ENCODE data around the gene KDELR3.

The KDELR3 gene

GRCh38 chr22:38422611-38423511, 45.0 kb upstream of the KDELR3 start:
- TF ChIP-seq SIN3A (IDR thresholded peaks at IDR 0.05; ENCODE audit: borderline replicate concordance, insufficient read depth, low read length) (no peak), FOXP2 (optimal IDR thresholded peaks at IDR 0.05; ENCODE audit: borderline replicate concordance, extremely low read depth, extremely low read length, insufficient read depth) (no peak), POLR2AphosphoS5 (IDR thresholded peaks at IDR 0.05; ENCODE audit: low read depth, low read length) (no peak), TAF1 (IDR thresholded peaks at IDR 0.05; ENCODE audit: borderline replicate concordance, insufficient read depth, low read length) (no peak)
- TF ChIP-seq, protein P1, sequence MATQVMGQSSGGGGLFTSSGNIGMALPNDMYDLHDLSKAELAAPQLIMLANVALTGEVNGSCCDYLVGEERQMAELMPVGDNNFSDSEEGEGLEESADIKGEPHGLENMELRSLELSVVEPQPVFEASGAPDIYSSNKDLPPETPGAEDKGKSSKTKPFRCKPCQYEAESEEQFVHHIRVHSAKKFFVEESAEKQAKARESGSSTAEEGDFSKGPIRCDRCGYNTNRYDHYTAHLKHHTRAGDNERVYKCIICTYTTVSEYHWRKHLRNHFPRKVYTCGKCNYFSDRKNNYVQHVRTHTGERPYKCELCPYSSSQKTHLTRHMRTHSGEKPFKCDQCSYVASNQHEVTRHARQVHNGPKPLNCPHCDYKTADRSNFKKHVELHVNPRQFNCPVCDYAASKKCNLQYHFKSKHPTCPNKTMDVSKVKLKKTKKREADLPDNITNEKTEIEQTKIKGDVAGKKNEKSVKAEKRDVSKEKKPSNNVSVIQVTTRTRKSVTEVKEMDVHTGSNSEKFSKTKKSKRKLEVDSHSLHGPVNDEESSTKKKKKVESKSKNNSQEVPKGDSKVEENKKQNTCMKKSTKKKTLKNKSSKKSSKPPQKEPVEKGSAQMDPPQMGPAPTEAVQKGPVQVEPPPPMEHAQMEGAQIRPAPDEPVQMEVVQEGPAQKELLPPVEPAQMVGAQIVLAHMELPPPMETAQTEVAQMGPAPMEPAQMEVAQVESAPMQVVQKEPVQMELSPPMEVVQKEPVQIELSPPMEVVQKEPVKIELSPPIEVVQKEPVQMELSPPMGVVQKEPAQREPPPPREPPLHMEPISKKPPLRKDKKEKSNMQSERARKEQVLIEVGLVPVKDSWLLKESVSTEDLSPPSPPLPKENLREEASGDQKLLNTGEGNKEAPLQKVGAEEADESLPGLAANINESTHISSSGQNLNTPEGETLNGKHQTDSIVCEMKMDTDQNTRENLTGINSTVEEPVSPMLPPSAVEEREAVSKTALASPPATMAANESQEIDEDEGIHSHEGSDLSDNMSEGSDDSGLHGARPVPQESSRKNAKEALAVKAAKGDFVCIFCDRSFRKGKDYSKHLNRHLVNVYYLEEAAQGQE (IDR thresholded peaks at IDR 0.05; ENCODE audit: insufficient read depth in 1 of 2, low read depth in 2 of 2, low read length in 2 of 2), result no peak

DNA sequence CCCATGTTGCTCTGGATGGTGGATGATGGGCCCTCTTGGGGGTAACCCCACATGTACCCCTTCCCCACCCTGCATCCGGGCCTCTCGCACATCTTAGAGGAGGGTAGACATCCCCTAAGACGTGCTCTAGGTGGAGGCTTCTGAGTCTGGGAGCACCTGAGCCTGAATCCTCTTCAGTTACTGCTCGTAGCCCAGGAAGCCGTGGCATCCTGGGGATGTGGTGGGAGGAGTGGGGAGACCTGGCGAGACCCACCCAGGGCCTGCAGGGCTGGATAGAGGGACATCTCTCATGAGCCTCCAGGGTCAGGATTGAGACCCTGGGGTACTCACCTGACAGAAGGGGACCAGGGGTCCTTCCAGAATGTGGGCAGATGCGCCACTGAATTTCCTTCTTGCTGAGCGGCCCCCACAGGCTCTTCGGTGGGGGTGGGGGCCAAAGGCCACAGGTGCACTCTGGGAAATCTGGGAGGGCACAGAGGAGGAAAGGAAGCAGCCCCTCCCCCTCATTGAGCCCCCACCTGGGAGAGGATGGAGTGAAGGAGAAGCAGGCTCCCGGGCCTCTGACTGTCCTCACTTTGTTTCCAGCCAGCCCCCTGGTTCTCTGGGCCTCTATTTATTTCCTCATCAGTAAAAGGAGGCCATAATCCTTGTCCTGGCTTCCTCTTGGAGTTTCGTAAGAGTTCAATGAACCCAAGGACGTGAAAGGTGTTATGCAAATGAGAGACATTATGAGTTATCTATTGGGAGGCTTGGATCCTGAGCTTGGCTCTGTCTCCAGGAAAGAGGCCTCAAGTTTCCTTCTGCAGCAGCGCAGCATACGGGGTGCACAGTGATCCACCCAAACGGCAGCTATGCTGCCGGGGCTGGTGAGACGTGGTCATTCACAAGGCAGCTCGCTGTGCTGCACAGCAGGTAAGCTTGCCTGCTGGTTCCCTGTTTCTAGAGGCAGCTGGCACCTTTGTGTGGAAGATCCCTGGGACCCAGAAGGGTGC, 44.1 kb upstream of the KDELR3 start:
- TF ChIP-seq SIN3A (IDR thresholded peaks at IDR 0.05; ENCODE audit: borderline replicate concordance, insufficient read depth, low read length) (no peak), FOXP2 (optimal IDR thresholded peaks at IDR 0.05; ENCODE audit: borderline replicate concordance, extremely low read depth, extremely low read length, insufficient read depth) (no peak)
- TF ChIP-seq, protein P1 (IDR thresholded peaks at IDR 0.05; ENCODE audit: insufficient read depth in 1 of 2, low read depth in 2 of 2, low read length in 2 of 2), result no peak

- TF ChIP-seq SIN3A (IDR thresholded peaks at IDR 0.05; ENCODE audit: borderline replicate concordance, insufficient read depth, low read length) (no peak), FOXP2 (optimal IDR thresholded peaks at IDR 0.05; ENCODE audit: borderline replicate concordance, extremely low read depth, extremely low read length, insufficient read depth) (no peak), POLR2AphosphoS5 (IDR thresholded peaks at IDR 0.05; ENCODE audit: low read depth, low read length) (no peak), TAF1 (IDR thresholded peaks at IDR 0.05; ENCODE audit: borderline replicate concordance, insufficient read depth, low read length) (no peak)
- TF ChIP-seq, protein P1 (IDR thresholded peaks at IDR 0.05; ENCODE audit: insufficient read depth in 1 of 2, low read depth in 2 of 2, low read length in 2 of 2), result no peak
These were observed 43.3 kb upstream of the KDELR3 start for GRCh38 chr22:38424525-38425080.

DNA sequence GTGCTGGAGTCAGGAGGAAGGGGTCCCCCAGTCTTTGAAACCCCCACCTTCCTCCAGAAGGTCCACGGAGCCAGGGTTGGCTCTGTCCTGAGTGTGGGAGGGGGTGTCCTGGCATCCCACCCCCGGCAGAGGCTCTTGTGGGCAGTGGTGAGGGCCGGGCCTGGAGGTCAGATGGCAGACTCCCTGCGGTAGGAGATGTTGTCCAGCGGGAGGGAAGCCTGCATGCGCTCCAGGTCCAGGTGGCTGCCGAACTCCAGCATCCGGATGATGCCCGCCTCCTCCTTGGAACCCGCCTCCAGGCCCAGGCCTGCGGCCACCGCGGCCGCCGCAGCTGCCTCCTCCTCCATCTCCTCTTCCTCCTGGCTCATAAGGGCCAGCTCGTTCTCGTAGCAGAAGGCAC, 41.3 kb upstream of the KDELR3 start:
- TF ChIP-seq, protein P1 (IDR thresholded peaks at IDR 0.05; ENCODE audit: insufficient read depth in 1 of 2, low read depth in 2 of 2, low read length in 2 of 2), result no peak
- TF ChIP-seq POLR2AphosphoS5 (IDR thresholded peaks at IDR 0.05; ENCODE audit: low read depth, low read length) (no peak), TAF1 (IDR thresholded peaks at IDR 0.05; ENCODE audit: borderline replicate concordance, insufficient read depth, low read length) (no peak), FOXP2 (optimal IDR thresholded peaks at IDR 0.05; ENCODE audit: borderline replicate concordance, extremely low read depth, extremely low read length, insufficient read depth) (no peak), SIN3A (IDR thresholded peaks at IDR 0.05; ENCODE audit: borderline replicate concordance, insufficient read depth, low read length) (no peak)
